ENCODE data around the gene EEF1A2.

Gene EEF1A2

GRCh38 chr20:63501818-63502670 lies 3.2 kb upstream of the EEF1A2 start:
- DNase-seq (ENCODE audit: extremely low read depth, low read depth): no peak

GRCh38 chr20:63500902-63501817 lies 2.3 kb upstream of the EEF1A2 start:
- TF ChIP-seq CTCF (IDR thresholded peaks at IDR 0.05; ENCODE audit: low read depth, low read length): no peak
- DNase-seq (ENCODE audit: extremely low read depth, low read depth): no peak

More at GRCh38 chr20:63501818-63502670, 3.2 kb upstream of the EEF1A2 start:
- TF ChIP-seq CTCF (IDR thresholded peaks at IDR 0.05; ENCODE audit: low read depth, low read length): no peak

- no peak for DNase-seq (ENCODE audit: extremely low read depth, low read depth)
- no peak for TF ChIP-seq CTCF (IDR thresholded peaks at IDR 0.05; ENCODE audit: low read depth, low read length)
These were observed 1.4 kb upstream of the EEF1A2 start for GRCh38 chr20:63500151-63500901.

GRCh38 chr20:63499338-63499969 lies 571 bp upstream of the EEF1A2 start:
- TF ChIP-seq CTCF (IDR thresholded peaks at IDR 0.05; ENCODE audit: low read depth, low read length): no peak
- no peak for DNase-seq (ENCODE audit: extremely low read depth, low read depth)

GRCh38 chr20:63497946-63498935 lies 642 bp downstream of the EEF1A2 start:
- TF ChIP-seq CTCF (IDR thresholded peaks at IDR 0.05; ENCODE audit: low read depth, low read length): no peak
- DNase-seq (ENCODE audit: extremely low read depth, low read depth): no peak
